Vagina (tissue), 2 donors: Measurements from ENCODE around the gene TKTL1.

Experiments used
- POLR2AphosphoS5 ChIP-seq, 2 donors: sonication (generic); formaldehyde crosslinking; IDR thresholded peaks; one replicate each; pipeline ENCODE4 v1.9.0; 2017; ENCODE audit warnings: antibody characterized with exemption in 2 of 2, mild to moderate bottlenecking in 2 of 2, low read depth in 1 of 2; ENCODE audit not compliant: insufficient read depth in 1 of 2
- TF ChIP-seq, protein P1 (sequence below), 3 experiments: fragments of 450-650 bp in 2 of 3; fragments of 200-600 bp in 1 of 3; sonication (generic) in 1 of 3; IDR thresholded peaks; one replicate each; pipeline ENCODE4 v1.5.1; 2017 to 2019; ENCODE audit warnings: antibody characterized with exemption in 3 of 3, mild to moderate bottlenecking in 2 of 3, moderate library complexity in 2 of 3

DNA sequence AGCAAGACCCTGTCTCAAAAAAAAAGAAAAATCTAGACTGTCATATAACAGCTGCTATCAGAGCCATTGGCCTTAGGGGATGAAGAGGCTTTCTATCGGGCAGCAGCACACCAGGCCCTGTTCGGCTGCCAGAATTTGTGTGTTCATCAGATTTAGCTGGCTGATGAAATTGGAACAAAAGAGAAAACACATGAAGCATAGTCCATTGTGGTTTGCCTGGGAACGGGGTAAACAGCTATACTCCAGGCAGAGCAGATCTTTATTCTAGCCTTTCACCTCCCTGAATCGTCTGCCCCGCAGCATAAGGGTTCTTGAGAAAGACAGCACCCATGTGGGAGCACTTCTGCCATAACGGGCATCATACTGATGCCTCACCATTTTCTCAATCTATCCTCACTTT is 11.6 kb downstream of the TKTL1 start:
- TF ChIP-seq POLR2AphosphoS5 (IDR thresholded peaks at IDR 0.05; ENCODE audit: insufficient read depth in 1 of 2, low read depth in 1 of 2) = no peak
- TF ChIP-seq, protein P1, sequence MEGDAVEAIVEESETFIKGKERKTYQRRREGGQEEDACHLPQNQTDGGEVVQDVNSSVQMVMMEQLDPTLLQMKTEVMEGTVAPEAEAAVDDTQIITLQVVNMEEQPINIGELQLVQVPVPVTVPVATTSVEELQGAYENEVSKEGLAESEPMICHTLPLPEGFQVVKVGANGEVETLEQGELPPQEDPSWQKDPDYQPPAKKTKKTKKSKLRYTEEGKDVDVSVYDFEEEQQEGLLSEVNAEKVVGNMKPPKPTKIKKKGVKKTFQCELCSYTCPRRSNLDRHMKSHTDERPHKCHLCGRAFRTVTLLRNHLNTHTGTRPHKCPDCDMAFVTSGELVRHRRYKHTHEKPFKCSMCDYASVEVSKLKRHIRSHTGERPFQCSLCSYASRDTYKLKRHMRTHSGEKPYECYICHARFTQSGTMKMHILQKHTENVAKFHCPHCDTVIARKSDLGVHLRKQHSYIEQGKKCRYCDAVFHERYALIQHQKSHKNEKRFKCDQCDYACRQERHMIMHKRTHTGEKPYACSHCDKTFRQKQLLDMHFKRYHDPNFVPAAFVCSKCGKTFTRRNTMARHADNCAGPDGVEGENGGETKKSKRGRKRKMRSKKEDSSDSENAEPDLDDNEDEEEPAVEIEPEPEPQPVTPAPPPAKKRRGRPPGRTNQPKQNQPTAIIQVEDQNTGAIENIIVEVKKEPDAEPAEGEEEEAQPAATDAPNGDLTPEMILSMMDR (IDR thresholded peaks at IDR 0.05) = no peak
